Neural cell (in vitro differentiated cells): ENCODE measurements around the gene P2RY8. TPM values are rescaled to one million over a fixed set of nuclear protein-coding genes. Genes with fewer than 3 reads are reported as not detected.

ENCODE experiments used
- H2AFZ ChIP-seq: fragments of 200-600, 300-800 bp; sonication (generic), shearing (Covaris generic); 2 replicates; pipeline ENCODE4 v1.6.0; 2014; ENCODE audit warnings: low read depth, mild to moderate bottlenecking, antibody characterized with exemption, low read length, moderate library complexity
- H3F3A ChIP-seq: fragments of 200-600 bp; shearing (Covaris generic); 2 replicates; pipeline ENCODE4 v1.6.1; 2016; ENCODE audit warnings: mild to moderate bottlenecking, moderate library complexity, mixed read lengths, antibody characterized with exemption, low read length; ENCODE audit not compliant: insufficient read depth, poor library complexity, severe bottlenecking
- H3K27ac ChIP-seq: fragments of 200-600, 300-800 bp; sonication (generic), shearing (Covaris generic); 2 replicates; pipeline ENCODE4 v1.5.1; 2014; ENCODE audit warnings: mild to moderate bottlenecking, low read length, moderate library complexity
- H3K27me3 ChIP-seq: fragments of 300-800, 200-600 bp; sonication (generic), shearing (Covaris generic); 2 replicates; pipeline ENCODE4 v1.6.0; 2014; ENCODE audit warnings: mild to moderate bottlenecking, low read depth, low read length, moderate library complexity; ENCODE audit not compliant: insufficient read depth
- H3K36me3 ChIP-seq: fragments of 300-800, 200-600 bp; sonication (generic), shearing (Covaris generic); 2 replicates; pipeline ENCODE4 v1.5.1; 2014; ENCODE audit warnings: mild to moderate bottlenecking, antibody characterized with exemption, low read length, moderate library complexity; ENCODE audit not compliant: insufficient read depth
- H3K4me2 ChIP-seq: fragments of 300-800, 200-600 bp; sonication (generic), shearing (Covaris generic); 2 replicates; pipeline ENCODE4 v1.6.0; 2014; ENCODE audit warnings: mild to moderate bottlenecking, low read length
- H3K4me3 ChIP-seq: fragments of 300-800, 200-600 bp; sonication (generic), shearing (Covaris generic); 2 replicates; pipeline ENCODE4 v1.5.1; 2014; ENCODE audit warnings: mild to moderate bottlenecking, low read length, moderate library complexity
- H3K79me2 ChIP-seq: fragments of 200-600 bp; shearing (Covaris generic); replicated peaks from 2 replicates; pipeline ENCODE4 v1.6.0; 2014; ENCODE audit warnings: mild to moderate bottlenecking, low read length, moderate library complexity; ENCODE audit not compliant: insufficient read depth
- H3K9ac ChIP-seq: fragments of 300-800, 200-600 bp; sonication (generic), shearing (Covaris generic); 2 replicates; pipeline ENCODE4 v1.6.1; 2016; ENCODE audit warnings: mild to moderate bottlenecking, low read length, mixed read lengths
- H3K9me2 ChIP-seq: fragments of 200-600 bp; shearing (Covaris generic); 2 replicates; pipeline ENCODE4 v1.6.1; 2016; ENCODE audit warnings: mild to moderate bottlenecking, low read length, mixed read lengths; ENCODE audit not compliant: insufficient read depth
- H3K9me3 ChIP-seq: fragments of 200-600, 300-800 bp; sonication (generic), shearing (Covaris generic); 2 replicates; pipeline ENCODE4 v1.6.1; 2016; ENCODE audit warnings: mild to moderate bottlenecking, mixed run types, low read length, moderate library complexity, mixed read lengths
- H4K20me1 ChIP-seq: fragments of 200-600 bp; shearing (Covaris generic); 2 replicates; pipeline ENCODE4 v1.6.1; 2016; ENCODE audit warnings: mild to moderate bottlenecking, mixed run types; ENCODE audit not compliant: insufficient read depth
- EP300 ChIP-seq: fragments of 450-650 bp; conservative IDR thresholded peaks from 2 replicates; pipeline ENCODE4 v1.6.1; 2014; ENCODE audit warnings: antibody characterized with exemption, mild to moderate bottlenecking, moderate library complexity; ENCODE audit not compliant: poor library complexity, severe bottlenecking
- EZH2 ChIP-seq: fragments of 200-600, 300-800 bp; shearing (Covaris generic), sonication (generic); IDR thresholded peaks from 2 replicates; pipeline ENCODE4 v1.6.1; 2014; ENCODE audit warnings: antibody characterized with exemption, low read length, borderline replicate concordance, mild to moderate bottlenecking; ENCODE audit not compliant: insufficient read depth, poor library complexity, severe bottlenecking
- MXI1 ChIP-seq: fragments of 450-650 bp; conservative IDR thresholded peaks from 2 replicates; pipeline ENCODE4 v1.6.1; 2014; ENCODE audit warnings: antibody characterized with exemption, mild to moderate bottlenecking; ENCODE audit not compliant: poor library complexity, severe bottlenecking
- POLR2AphosphoS5 ChIP-seq: IDR thresholded peaks from 2 replicates; pipeline ENCODE4 v1.6.1; 2012
- RAD21 ChIP-seq: fragments of 450-650 bp; conservative IDR thresholded peaks from 2 replicates; pipeline ENCODE4 v1.6.1; 2014; ENCODE audit warnings: antibody characterized with exemption, mild to moderate bottlenecking, moderate library complexity
- SMC3 ChIP-seq: fragments of 450-650 bp; conservative IDR thresholded peaks from 2 replicates; pipeline ENCODE4 v1.6.1; 2014; ENCODE audit warnings: antibody characterized with exemption, mild to moderate bottlenecking, moderate library complexity; ENCODE audit not compliant: poor library complexity
- TAF1 ChIP-seq: IDR thresholded peaks from 2 replicates; pipeline ENCODE4 v1.6.1; 2012; ENCODE audit warnings: low read depth
- polyA plus RNA-seq: library from polyadenylated mRNA; depleted of rRNA; stranded (reverse); fragments of >200 nt; gene quantifications from 2 replicates; pipeline ENCODE4 v1.2.3, GENCODE V29; 2014
- TF ChIP-seq, protein P1 (sequence below): fragments of 450-650 bp; IDR thresholded peaks from 2 replicates; pipeline ENCODE4 v1.5.1; 2014; ENCODE audit warnings: antibody characterized with exemption, mild to moderate bottlenecking, moderate library complexity; ENCODE audit not compliant: poor library complexity, severe bottlenecking
- TF ChIP-seq, protein P2 (sequence below): IDR thresholded peaks from 2 replicates; pipeline ENCODE4 v1.6.1; 2012; ENCODE audit warnings: borderline replicate concordance

Gene P2RY8
- polyA plus RNA-seq, 1 donor from 2014 or later, result not detected

DNA sequence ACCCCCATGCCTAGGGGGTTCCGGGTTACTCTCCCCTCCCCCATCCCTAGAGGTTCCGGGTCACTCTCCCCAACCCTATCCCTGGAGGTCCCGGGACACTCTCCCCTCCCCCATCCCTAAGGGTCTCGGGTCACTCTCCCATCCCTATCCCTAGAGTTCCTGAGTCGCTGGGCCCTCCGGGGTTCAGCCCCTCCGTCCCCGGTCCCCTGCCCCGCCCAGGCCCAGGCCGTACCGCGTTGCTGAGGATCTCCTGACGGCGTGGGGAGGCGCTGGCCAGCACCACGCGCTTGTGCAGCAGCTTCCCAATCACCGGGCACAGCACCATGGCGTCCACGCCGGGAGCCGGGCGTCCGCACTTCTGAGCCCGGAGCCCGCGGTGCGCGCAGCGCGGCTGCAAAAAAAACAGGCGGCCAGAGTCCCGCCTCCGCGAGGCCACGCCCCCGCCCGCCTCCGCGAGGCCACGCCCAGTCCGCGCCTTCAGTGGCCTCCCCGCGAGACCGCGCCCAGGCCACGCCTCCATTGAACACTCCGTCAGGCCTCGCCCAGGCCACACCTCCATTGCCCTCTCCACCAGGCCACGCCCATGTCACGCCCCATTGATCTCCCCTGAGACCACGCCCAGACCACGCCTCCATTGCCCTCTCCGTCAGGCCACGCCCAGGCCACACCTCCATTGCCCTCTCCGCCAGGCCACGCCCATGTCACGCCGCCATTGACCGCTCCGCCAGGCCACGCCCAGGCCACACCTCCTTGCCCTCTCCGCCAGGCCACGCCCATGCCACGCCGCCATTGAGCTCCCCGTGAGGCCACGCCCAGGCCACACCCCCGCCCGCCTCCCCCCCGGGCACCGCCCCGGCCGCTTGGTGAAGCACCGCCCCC lies 84.2 kb downstream of the P2RY8 start, which contains the start of gene ASMTL:
Gene ASMTL, minus strand, starts transcription at position 394 of the 879 bp plus-strand sequence. Its CDS starts 69 bp downstream, at position 325.
- Histone ChIP-seq H4K20me1 (no peaks in the 10 kb centered on the region), H3K4me3 (peak within 1 kb of the TSS; percentile 96), H3K27me3 (no peaks in the 10 kb centered on the region), H3K9me3 (no peaks in the 10 kb centered on the region), H2AFZ (peak within 1 kb of the TSS; percentile 88), H3K79me2 (peaks cover 17% of the 10 kb centered on the region), H3K4me2 (peak within 1 kb of the TSS; percentile 48), H3K27ac (peak within 1 kb of the TSS; percentile 61), H3K36me3 (no peaks in the 10 kb centered on the region), H3K9ac (peak within 1 kb of the TSS; percentile 80), H3K9me2 (no peaks in the 10 kb centered on the region), H3F3A (no peaks in the 10 kb centered on the region)
- TF ChIP-seq, protein P1, sequence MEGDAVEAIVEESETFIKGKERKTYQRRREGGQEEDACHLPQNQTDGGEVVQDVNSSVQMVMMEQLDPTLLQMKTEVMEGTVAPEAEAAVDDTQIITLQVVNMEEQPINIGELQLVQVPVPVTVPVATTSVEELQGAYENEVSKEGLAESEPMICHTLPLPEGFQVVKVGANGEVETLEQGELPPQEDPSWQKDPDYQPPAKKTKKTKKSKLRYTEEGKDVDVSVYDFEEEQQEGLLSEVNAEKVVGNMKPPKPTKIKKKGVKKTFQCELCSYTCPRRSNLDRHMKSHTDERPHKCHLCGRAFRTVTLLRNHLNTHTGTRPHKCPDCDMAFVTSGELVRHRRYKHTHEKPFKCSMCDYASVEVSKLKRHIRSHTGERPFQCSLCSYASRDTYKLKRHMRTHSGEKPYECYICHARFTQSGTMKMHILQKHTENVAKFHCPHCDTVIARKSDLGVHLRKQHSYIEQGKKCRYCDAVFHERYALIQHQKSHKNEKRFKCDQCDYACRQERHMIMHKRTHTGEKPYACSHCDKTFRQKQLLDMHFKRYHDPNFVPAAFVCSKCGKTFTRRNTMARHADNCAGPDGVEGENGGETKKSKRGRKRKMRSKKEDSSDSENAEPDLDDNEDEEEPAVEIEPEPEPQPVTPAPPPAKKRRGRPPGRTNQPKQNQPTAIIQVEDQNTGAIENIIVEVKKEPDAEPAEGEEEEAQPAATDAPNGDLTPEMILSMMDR, result no peak
- TF ChIP-seq MXI1 (peak; percentile 85), TAF1 (no peak), EZH2 (no peak), POLR2AphosphoS5 (peak; percentile 58), EP300 (peak; percentile 48), RAD21 (peak; percentile 47), SMC3 (peak; percentile 59)
- TF ChIP-seq, protein P2, sequence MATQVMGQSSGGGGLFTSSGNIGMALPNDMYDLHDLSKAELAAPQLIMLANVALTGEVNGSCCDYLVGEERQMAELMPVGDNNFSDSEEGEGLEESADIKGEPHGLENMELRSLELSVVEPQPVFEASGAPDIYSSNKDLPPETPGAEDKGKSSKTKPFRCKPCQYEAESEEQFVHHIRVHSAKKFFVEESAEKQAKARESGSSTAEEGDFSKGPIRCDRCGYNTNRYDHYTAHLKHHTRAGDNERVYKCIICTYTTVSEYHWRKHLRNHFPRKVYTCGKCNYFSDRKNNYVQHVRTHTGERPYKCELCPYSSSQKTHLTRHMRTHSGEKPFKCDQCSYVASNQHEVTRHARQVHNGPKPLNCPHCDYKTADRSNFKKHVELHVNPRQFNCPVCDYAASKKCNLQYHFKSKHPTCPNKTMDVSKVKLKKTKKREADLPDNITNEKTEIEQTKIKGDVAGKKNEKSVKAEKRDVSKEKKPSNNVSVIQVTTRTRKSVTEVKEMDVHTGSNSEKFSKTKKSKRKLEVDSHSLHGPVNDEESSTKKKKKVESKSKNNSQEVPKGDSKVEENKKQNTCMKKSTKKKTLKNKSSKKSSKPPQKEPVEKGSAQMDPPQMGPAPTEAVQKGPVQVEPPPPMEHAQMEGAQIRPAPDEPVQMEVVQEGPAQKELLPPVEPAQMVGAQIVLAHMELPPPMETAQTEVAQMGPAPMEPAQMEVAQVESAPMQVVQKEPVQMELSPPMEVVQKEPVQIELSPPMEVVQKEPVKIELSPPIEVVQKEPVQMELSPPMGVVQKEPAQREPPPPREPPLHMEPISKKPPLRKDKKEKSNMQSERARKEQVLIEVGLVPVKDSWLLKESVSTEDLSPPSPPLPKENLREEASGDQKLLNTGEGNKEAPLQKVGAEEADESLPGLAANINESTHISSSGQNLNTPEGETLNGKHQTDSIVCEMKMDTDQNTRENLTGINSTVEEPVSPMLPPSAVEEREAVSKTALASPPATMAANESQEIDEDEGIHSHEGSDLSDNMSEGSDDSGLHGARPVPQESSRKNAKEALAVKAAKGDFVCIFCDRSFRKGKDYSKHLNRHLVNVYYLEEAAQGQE, result peak; percentile 68

DNA sequence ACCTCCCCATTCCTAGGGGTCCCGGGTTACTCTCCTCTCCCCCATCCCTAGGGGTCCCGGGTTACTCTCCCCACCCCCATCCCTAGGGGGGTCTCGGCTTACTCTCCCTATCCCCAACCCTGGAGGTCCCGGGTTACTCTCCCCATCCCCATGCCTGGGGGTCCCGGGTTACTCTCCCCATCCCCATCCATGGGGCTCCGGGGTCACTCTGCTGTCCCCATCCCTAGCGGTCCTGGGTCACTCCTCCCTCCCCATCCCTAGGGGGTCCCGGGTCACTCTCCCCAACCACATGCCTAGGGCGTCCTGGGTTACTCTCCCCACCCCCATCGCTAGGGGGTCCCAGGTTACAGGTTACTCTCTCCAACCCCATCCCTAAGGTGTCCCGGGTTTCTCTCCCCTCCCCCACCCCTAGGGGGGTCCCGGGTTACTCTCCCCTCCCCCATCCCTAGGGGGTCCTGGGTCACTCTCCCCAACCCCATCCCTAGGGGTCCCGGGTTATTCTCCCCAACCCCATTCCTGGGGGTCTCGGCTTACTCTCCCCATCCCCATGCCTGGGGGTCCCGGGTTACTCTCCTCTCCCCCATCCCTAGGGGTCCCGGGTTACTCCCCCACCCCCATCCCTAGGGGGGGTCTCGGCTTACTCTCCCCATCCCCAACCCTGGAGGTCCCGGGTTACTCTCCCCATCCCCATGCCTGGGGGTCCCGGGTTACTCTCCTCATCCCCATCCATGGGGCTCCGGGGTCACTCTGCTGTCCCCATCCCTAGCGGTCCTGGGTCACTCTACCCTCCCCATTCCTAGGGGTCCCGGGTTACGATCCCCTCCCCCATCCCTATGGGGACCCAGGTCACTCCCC lies 85.1 kb downstream of the P2RY8 start:
- Histone ChIP-seq H3K27ac (peak overlapping the region; percentile 56), H3K4me2 (peak overlapping the region; percentile 48), H3K4me3 (peak overlapping the region; percentile 96), H4K20me1 (no peaks in the 10 kb centered on the region), H3F3A (no peaks in the 10 kb centered on the region), H3K9me2 (no peaks in the 10 kb centered on the region), H3K9me3 (no peaks in the 10 kb centered on the region), H2AFZ (no peak overlapping the region), H3K36me3 (no peaks in the 10 kb centered on the region), H3K27me3 (no peaks in the 10 kb centered on the region), H3K79me2 (peaks cover 17% of the 10 kb centered on the region), H3K9ac (peak overlapping the region; percentile 80)
- TF ChIP-seq POLR2AphosphoS5 (no peak), EP300 (no peak), TAF1 (no peak), RAD21 (no peak), MXI1 (no peak), SMC3 (no peak), EZH2 (no peak)
- TF ChIP-seq, protein P2, result no peak
- TF ChIP-seq, protein P1, result no peak
